HepG2 (cell line): ENCODE measurements around the gene PMEL. TPM values are rescaled to one million over a fixed set of nuclear protein-coding genes. Genes with fewer than 3 reads are reported as not detected.

Experiments
- ATF2 ChIP-seq: sonication (generic); formaldehyde crosslinking; IDR thresholded peaks from 2 replicates; pipeline ENCODE4 v1.4.0; 2020; ENCODE audit warnings: missing genetic modification reagents
- BRD4 ChIP-seq: sonication (generic); formaldehyde crosslinking; IDR thresholded peaks from 2 replicates; pipeline ENCODE4 v1.4.0; 2020; ENCODE audit warnings: missing genetic modification reagents
- DBP ChIP-seq: sonication (generic); formaldehyde crosslinking; IDR thresholded peaks from 2 replicates; pipeline ENCODE4 v1.4.0; 2020; ENCODE audit warnings: missing genetic modification reagents; ENCODE audit errors: not compliant biosample characterization
- ETV5 ChIP-seq: IDR thresholded peaks from 2 replicates; pipeline ENCODE4 v1.6.1; 2018; ENCODE audit warnings: missing biosample characterization, missing genetic modification reagents, inconsistent platforms, borderline replicate concordance
- MED1 ChIP-seq: sonication (generic); formaldehyde crosslinking; IDR thresholded peaks from 2 replicates; pipeline ENCODE4 v1.4.0; 2020; ENCODE audit warnings: missing genetic modification reagents
- MTA3 ChIP-seq: sonication (generic); formaldehyde crosslinking; IDR thresholded peaks from 2 replicates; pipeline ENCODE4 v1.4.0; 2020; ENCODE audit warnings: missing genetic modification reagents
- MTF2 ChIP-seq: sonication (generic); formaldehyde crosslinking; IDR thresholded peaks from 2 replicates; pipeline ENCODE4 v1.5.0; 2020; ENCODE audit warnings: missing genetic modification reagents, borderline replicate concordance
- MXD1 ChIP-seq: sonication (generic); formaldehyde crosslinking; IDR thresholded peaks from 2 replicates; pipeline ENCODE4 v1.4.0; 2020; ENCODE audit warnings: mild to moderate bottlenecking, missing genetic modification reagents
- RAD21 ChIP-seq: fragments of 450-650 bp; formaldehyde crosslinking; IDR thresholded peaks from 2 replicates; pipeline ENCODE4 v1.5.0; 2020; ENCODE audit warnings: mild to moderate bottlenecking
- RNF2 ChIP-seq: fragments of 450-650 bp; conservative IDR thresholded peaks from 2 replicates; pipeline ENCODE4 v1.6.1; 2016; ENCODE audit warnings: low read depth
- SALL2 ChIP-seq: sonication (generic); formaldehyde crosslinking; IDR thresholded peaks from 2 replicates; pipeline ENCODE4 v1.8.1; 2023; ENCODE audit warnings: mild to moderate bottlenecking, missing genetic modification reagents, inconsistent platforms
- SMAD3 ChIP-seq: sonication (generic); formaldehyde crosslinking; IDR thresholded peaks from 2 replicates; pipeline ENCODE4 v1.4.0; 2020; ENCODE audit warnings: missing genetic modification reagents
- SMYD3 ChIP-seq: sonication (generic); formaldehyde crosslinking; IDR thresholded peaks from 2 replicates; pipeline ENCODE4 v1.8.1; 2023; ENCODE audit warnings: mild to moderate bottlenecking, missing genetic modification reagents
- STAT5B ChIP-seq: sonication (generic); formaldehyde crosslinking; IDR thresholded peaks from 2 replicates; pipeline ENCODE4 v1.4.0; 2020; ENCODE audit warnings: missing genetic modification reagents
- TERF1 ChIP-seq: sonication (generic); formaldehyde crosslinking; IDR thresholded peaks from 2 replicates; pipeline ENCODE4 v1.8.0; 2022; ENCODE audit warnings: mild to moderate bottlenecking, missing genetic modification reagents, moderate library complexity
- YY1 ChIP-seq: IDR thresholded peaks from 2 replicates; pipeline ENCODE4 v1.6.1; 2011; ENCODE audit warnings: low read length, low read depth, moderate library complexity, mild to moderate bottlenecking; ENCODE audit not compliant: insufficient read depth, insufficient replicate concordance
- ZBTB26 ChIP-seq: IDR thresholded peaks from 2 replicates; pipeline ENCODE4 v1.6.1; 2016; ENCODE audit warnings: missing compliant biosample characterization, missing genetic modification reagents, borderline replicate concordance
- ZNF687 ChIP-seq: sonication (generic); formaldehyde crosslinking; IDR thresholded peaks from 2 replicates; pipeline ENCODE4 v1.5.1; 2020; ENCODE audit warnings: mild to moderate bottlenecking, missing genetic modification reagents, moderate library complexity
- ZNF75D ChIP-seq: sonication (generic); formaldehyde crosslinking; IDR thresholded peaks from 2 replicates; pipeline ENCODE4 v1.8.1; 2023; ENCODE audit warnings: missing genetic modification reagents, mild to moderate bottlenecking, borderline replicate concordance
- ZSCAN5A ChIP-seq: sonication (generic); formaldehyde crosslinking; IDR thresholded peaks from 2 replicates; pipeline ENCODE4 v1.8.0; 2022; ENCODE audit warnings: mild to moderate bottlenecking, missing genetic modification reagents, borderline replicate concordance
- polyA plus RNA-seq, 8 experiments: library from polyadenylated mRNA; depleted of rRNA in 3 of 8; stranded (reverse) in 7 of 8; unstranded in 1 of 8; fragments of >200 nt; fragmentation: Illumina TruSeq in 4 of 8; extraction: Trizol in 4 of 8; gene quantifications; 2 replicates each; pipeline versions ENCODE4 v1.2.1 to v1.2.3, GENCODE V29; 2011 to 2016; ENCODE audit warnings: low read depth in 4 of 8, missing spikeins in 1 of 8, mixed read lengths in 1 of 8; ENCODE audit not compliant: insufficient read depth in 1 of 8
- total RNA-seq, 5 experiments: library from RNA; depleted of rRNA; stranded (reverse); fragments of >200 nt; fragmentation: Illumina TruSeq; extraction: Trizol; gene quantifications; 2 replicates each; pipeline ENCODE4 v1.2.3, GENCODE V29; 2016; ENCODE audit warnings: low read depth in 1 of 5

PMEL gene
- total and polyA plus RNA-seq, 2 of the 13 experiments (the other 11 are each of a cell fraction or from before 2014, with no cell fraction given): 0.49 to 3.3 TPM

GRCh38 chr12:55974308-55974730 lies 8.5 kb upstream of the PMEL start (continued):
- TF ChIP-seq DBP (no peak), SMAD3 (CRISPR knock-in tag) (no peak), ETV5 (no peak), YY1 (no peak), MTF2 (CRISPR knock-in tag) (no peak), ZBTB26 (CRISPR knock-in tag) (no peak), SMYD3 (CRISPR knock-in tag) (no peak), TERF1 (CRISPR knock-in tag) (peak; percentile 45; the same call in 1 of the 2 replicates), RAD21 (CRISPR knock-in tag) (no peak), ZNF687 (CRISPR knock-in tag) (peak; percentile 72), RNF2 (no peak), SALL2 (no peak), MXD1 (CRISPR knock-in tag) (0 out of 2 replicates have a peak, but pooled peaks have one; percentile 57), ZNF75D (no peak), STAT5B (no peak), ATF2 (no peak), MTA3 (CRISPR knock-in tag) (no peak), ZSCAN5A (CRISPR knock-in tag) (no peak), MED1 (CRISPR knock-in tag) (no peak), BRD4 (CRISPR knock-in tag) (no peak; the same call in 1 of the 2 replicates)
